ENCODE results near the gene RETN.

Gene RETN

GRCh38 chr19:7682175-7682855, 13.5 kb downstream of the RETN start:
- TF ChIP-seq CTCF (IDR thresholded peaks at IDR 0.05; ENCODE audit: low read depth, low read length), result no peak
- no peak for DNase-seq (ENCODE audit: extremely low read depth, low read depth)

GRCh38 chr19:7685546-7686445, 16.9 kb downstream of the RETN start:
- no peak for TF ChIP-seq CTCF (IDR thresholded peaks at IDR 0.05; ENCODE audit: low read depth, low read length)
- DNase-seq (ENCODE audit: extremely low read depth, low read depth), result no peak

- DNase-seq (ENCODE audit: extremely low read depth, low read depth), result no peak
- TF ChIP-seq CTCF (IDR thresholded peaks at IDR 0.05; ENCODE audit: low read depth, low read length), result no peak
These were observed 18.3 kb downstream of the RETN start for GRCh38 chr19:7687177-7687576.

GRCh38 chr19:7689165-7689564, 20.3 kb downstream of the RETN start:
- no peak for TF ChIP-seq CTCF (IDR thresholded peaks at IDR 0.05; ENCODE audit: low read depth, low read length)
- DNase-seq (ENCODE audit: extremely low read depth, low read depth), result no peak

- DNase-seq (ENCODE audit: extremely low read depth, low read depth), result no peak
- no peak for TF ChIP-seq CTCF (IDR thresholded peaks at IDR 0.05; ENCODE audit: low read depth, low read length)
These were observed 22.0 kb downstream of the RETN start for GRCh38 chr19:7690779-7691258.

GRCh38 chr19:7691497-7691896, 22.6 kb downstream of the RETN start:
- TF ChIP-seq CTCF (IDR thresholded peaks at IDR 0.05; ENCODE audit: low read depth, low read length), result no peak
- DNase-seq (ENCODE audit: extremely low read depth, low read depth), result no peak

Measured in AG09319 (cell line).